T-helper 1 cell treated with Interleukin-12 subunit alpha and Interleukin-12 subunit beta and Interleukin-4 antibody, amounts not matched to agents 30 ng/mL and 1 ng/mL, for 36 hours (primary cell): ENCODE results near the gene MAGEB4. TPM values are rescaled to one million over a fixed set of nuclear protein-coding genes. Genes with fewer than 3 reads are reported as not detected.
"Not testable (repeated sequence)": the region's sequence is repeated elsewhere in the genome, so short reads cannot be mapped to it uniquely, and the experiment has no call there.

Experiments
- intact Hi-C: fragments of 100-400 bp; cut with micrococcal nuclease; formaldehyde crosslinking; loops from one replicate; pipeline ENCODE4 v1.15.1; 2024
- total RNA-seq: library from RNA; stranded (reverse); gene quantifications from 2 replicates; pipeline ENCODE4 v1.2.3, GENCODE V29; 2022

Gene MAGEB4, protein sequence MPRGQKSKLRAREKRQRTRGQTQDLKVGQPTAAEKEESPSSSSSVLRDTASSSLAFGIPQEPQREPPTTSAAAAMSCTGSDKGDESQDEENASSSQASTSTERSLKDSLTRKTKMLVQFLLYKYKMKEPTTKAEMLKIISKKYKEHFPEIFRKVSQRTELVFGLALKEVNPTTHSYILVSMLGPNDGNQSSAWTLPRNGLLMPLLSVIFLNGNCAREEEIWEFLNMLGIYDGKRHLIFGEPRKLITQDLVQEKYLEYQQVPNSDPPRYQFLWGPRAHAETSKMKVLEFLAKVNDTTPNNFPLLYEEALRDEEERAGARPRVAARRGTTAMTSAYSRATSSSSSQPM
- total RNA-seq = not detected in 2 replicates

- intact Hi-C loops = no loop called here
Measured at GRCh38 chrX:30241724-30242415, at the start of gene MAGEB4. MAGEB4 (plus strand) TSS chrX:30242000; CDS start chrX:30242136, 136 bp downstream.

GRCh38 chrX:30193910-30194309 lies 47.9 kb upstream of the MAGEB4 start:
- intact Hi-C loops = not testable (repeated sequence)

DNA sequence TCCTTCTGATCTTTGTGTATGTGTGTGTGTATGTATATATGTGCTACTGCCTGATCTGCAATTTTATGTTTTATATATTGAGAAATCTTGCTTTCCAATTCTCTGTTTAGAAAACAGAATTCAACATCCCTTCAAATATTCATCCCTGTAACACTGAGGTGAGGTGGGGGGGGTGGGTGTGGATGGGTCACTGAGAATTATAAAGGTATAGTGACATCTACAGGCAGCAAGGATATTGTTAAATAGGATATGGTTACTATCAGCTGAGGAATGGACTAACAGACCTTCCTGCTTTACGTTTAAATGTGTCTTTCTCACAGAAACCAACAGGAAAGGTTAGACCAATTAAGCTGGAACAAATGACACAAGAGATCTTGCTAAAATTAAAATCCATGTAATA lies 45.5 kb upstream of the MAGEB4 start:
- intact Hi-C loops = no loop called here

DNA sequence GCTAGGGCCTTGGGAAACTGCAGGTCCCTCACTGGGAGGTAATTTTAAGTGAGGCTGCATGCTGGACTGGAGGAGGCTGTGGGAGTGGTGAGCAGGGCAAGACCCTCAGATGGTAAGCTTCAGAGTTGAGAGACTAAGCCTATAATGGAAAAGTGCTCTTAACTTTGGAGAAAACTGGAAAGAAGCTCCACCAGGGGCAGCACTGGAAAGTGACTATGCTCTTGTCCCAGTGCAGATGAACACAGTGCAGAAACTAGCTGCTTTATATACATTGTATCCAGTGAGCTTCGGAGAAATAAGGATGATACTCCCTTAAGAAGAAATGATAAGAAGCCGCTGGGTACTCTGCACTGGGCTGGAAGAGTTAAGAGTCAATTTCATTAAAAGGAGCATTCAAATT lies 29.6 kb upstream of the MAGEB4 start:
- intact Hi-C loops = no loop called here

DNA sequence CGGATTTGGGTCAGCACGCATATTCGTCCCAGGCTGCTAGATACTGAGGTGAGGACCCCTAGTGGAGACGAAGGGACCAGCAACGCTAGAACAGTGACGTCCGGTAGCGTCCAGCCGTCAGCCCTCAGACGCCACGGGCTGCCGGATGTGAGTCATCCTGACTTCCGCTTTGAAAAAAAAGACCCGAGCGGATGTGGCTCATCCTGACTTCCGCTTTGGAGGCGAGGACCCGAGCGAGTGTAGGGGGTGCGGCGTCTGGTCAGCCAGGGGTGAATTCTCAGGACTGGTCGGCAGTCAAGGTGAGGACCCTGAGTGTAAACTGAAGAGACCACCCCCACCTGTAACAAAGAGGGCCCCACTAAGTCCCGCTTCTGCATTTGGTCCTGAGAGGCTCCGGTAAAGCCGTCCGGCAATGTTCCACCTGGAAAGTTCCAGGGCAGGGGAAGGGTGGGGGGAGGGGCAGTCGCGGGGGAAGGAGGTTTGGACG lies 26.4 kb upstream of the MAGEB4 start, which contains the start of gene MAGEB2:
Gene MAGEB2 (plus strand): TSS at position 207 of the 487 bp plus-strand sequence. CDS start 3,018 bp downstream, outside the sequence.
- intact Hi-C loops = no loop called here

GRCh38 chrX:30217465-30217864 lies 24.3 kb upstream of the MAGEB4 start:
- intact Hi-C loops = no loop called here

- intact Hi-C loops = no loop called here
Measured at GRCh38 chrX:30219372-30219771, 22.4 kb upstream of the MAGEB4 start.

- intact Hi-C loops = no loop called here
Measured at GRCh38 chrX:30220661-30221060, 21.1 kb upstream of the MAGEB4 start.

GRCh38 chrX:30224536-30224935 lies 17.3 kb upstream of the MAGEB4 start:
- intact Hi-C loops = no loop called here

- intact Hi-C loops = no loop called here
Measured at GRCh38 chrX:30228526-30228925, 13.3 kb upstream of the MAGEB4 start.

DNA sequence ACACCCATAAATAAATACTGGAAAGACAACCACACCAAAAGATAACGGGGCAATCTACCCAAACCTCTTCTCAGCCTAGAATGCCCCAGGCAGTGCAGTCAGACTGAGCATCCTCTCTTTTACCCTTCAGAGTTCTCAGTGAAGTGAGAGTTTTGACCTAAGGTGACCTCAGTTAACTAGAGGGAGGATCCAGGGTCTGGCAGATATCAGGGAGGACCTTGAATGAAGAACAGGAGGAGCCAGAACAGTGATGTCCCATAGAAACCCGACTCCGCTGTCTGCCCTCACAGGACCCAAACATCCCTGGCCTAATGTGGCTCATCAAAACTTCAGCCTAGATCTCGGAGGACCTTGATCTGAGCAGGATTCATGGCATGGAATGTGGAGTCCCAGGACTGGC lies 11.4 kb upstream of the MAGEB4 start, which contains the start of gene MAGEB3:
Gene MAGEB3 (plus strand): TSS at position 263 of the 400 bp plus-strand sequence. CDS start 5,268 bp downstream, outside the sequence.
- intact Hi-C loops = no loop called here

- intact Hi-C loops = no loop called here
Measured at GRCh38 chrX:30246769-30247489, 5.1 kb downstream of the MAGEB4 start, which contains the start of gene MAGEB1. MAGEB1 (plus strand) TSS chrX:30247146; CDS start chrX:30250494, 3,348 bp downstream.

GRCh38 chrX:30248854-30249253 lies 7.1 kb downstream of the MAGEB4 start:
- intact Hi-C loops = no loop called here

- intact Hi-C loops = no loop called here
Measured at GRCh38 chrX:30253257-30253656, 11.5 kb downstream of the MAGEB4 start.

GRCh38 chrX:30259927-30260326 lies 18.1 kb downstream of the MAGEB4 start:
- intact Hi-C loops = no loop called here

GRCh38 chrX:30261012-30261411 lies 19.2 kb downstream of the MAGEB4 start:
- intact Hi-C loops = no loop called here

GRCh38 chrX:30262763-30263162 lies 21.0 kb downstream of the MAGEB4 start:
- intact Hi-C loops = no loop called here

DNA sequence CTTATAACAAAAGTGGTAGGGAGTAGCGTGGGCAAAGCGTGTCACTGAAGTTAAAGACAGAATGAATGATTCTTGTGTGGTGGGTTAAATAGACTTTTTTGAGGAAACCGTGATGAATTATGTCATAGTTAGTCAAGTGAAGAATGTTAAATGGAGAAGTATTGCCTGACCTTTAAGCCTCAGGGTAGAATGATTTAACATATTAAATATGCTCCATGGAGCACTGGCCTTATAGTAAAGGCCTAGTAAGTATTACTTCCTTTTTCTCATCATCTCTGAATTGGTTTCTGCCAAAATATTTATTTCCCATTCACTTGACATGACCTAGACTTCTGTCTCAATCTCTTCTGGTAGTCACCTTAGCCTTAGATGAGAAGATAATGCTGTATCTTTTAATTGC lies 28.8 kb downstream of the MAGEB4 start:
- intact Hi-C loops = no loop called here

GRCh38 chrX:30275498-30275897 lies 33.7 kb downstream of the MAGEB4 start:
- intact Hi-C loops = no loop called here

DNA sequence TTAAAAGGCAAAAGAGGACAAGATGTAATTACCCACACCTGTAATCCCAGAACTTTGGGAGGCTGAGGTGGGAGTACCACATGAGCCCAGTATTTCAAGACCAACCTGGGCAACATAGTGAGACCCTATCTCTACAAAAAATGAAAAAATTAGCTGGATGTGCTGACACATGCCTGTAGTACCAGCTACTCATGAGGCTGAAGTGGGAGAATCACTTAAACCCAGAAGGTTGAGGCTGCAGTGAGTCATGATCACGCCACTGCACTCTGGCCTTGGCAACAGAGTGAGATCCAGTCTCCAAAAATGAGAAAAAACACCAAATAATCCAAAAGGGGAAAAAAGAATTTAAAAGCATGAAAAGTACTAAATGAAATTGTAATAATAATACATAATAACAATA lies 36.6 kb downstream of the MAGEB4 start:
- intact Hi-C loops = no loop called here

- intact Hi-C loops = no loop called here
Measured at GRCh38 chrX:30280428-30280827, 38.6 kb downstream of the MAGEB4 start.

DNA sequence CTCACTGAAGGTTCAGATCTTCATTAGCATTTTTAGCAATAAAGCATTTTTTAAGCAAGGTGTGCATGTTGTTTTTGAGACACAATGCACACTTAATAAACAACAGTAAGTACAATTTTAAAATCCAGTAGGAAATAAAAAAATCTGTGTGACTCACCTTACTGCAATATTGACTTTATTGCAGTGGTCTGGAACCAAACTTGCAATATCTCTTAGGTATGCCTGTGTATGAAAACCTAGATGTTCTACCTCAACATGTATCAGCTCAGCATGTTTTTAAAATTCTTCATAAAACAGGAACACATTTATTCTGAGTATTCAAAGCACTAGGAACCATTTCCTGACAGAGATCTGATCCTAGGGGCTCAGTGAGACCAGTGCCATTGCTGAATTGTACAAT lies 40.7 kb downstream of the MAGEB4 start:
- intact Hi-C loops = no loop called here
